Uterus (tissue), 2 donors: ENCODE results near the gene TANGO6.

Experiments
- POLR2A ChIP-seq, 2 donors: fragments of 450-650 bp; IDR thresholded peaks; one replicate each; pipeline ENCODE4 v1.6.1; 2016; ENCODE audit warnings: antibody characterized with exemption in 2 of 2, mild to moderate bottlenecking in 1 of 2, moderate library complexity in 1 of 2
- TF ChIP-seq, protein P1 (sequence below), 4 experiments: fragments of 200-600 bp in 2 of 4; fragments of 450-650 bp in 2 of 4; sonication (generic) in 2 of 4; IDR thresholded peaks; one replicate each; pipeline ENCODE4 v1.5.1; 2016 to 2019; ENCODE audit warnings: antibody characterized with exemption in 4 of 4, mild to moderate bottlenecking in 2 of 4, moderate library complexity in 1 of 4

DNA sequence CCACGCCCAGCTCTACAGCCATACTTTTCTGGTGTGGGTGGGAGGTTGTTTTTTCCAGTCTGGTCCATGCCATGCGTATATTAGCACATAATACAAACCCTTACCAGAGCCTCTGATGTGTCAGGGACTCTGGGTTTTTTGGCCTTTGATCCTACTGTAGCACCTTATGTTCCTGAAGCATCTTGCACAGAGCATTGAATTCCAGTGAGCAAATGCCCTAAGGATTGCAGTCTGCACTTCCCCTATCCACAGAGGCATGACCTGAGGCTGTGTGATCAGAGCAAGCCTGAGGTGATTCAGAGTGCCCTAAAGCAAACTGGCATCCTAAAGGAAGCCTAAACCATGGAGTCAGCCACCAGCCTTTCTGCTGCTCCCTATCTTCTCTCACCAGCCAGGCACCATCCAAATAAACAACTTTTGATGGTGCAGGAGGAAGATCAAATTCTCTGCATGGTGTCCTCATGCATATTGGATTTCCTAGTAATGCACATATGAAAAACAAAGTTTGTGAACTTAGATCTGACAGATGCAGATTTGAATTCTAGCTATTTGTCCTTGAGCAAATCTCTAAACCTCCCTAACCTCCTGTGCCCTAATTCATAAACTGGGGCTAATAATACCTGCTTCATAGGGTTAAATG is 220.9 kb downstream of the TANGO6 start:
- TF ChIP-seq, protein P1, sequence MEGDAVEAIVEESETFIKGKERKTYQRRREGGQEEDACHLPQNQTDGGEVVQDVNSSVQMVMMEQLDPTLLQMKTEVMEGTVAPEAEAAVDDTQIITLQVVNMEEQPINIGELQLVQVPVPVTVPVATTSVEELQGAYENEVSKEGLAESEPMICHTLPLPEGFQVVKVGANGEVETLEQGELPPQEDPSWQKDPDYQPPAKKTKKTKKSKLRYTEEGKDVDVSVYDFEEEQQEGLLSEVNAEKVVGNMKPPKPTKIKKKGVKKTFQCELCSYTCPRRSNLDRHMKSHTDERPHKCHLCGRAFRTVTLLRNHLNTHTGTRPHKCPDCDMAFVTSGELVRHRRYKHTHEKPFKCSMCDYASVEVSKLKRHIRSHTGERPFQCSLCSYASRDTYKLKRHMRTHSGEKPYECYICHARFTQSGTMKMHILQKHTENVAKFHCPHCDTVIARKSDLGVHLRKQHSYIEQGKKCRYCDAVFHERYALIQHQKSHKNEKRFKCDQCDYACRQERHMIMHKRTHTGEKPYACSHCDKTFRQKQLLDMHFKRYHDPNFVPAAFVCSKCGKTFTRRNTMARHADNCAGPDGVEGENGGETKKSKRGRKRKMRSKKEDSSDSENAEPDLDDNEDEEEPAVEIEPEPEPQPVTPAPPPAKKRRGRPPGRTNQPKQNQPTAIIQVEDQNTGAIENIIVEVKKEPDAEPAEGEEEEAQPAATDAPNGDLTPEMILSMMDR (IDR thresholded peaks at IDR 0.05): no peak
- TF ChIP-seq POLR2A (IDR thresholded peaks at IDR 0.05): no peak
